ENCODE results near the gene MSI2. TPM values are rescaled to one million over a fixed set of nuclear protein-coding genes. Genes with fewer than 3 reads are reported as not detected.

Gene MSI2
- total and polyA plus RNA-seq, 2 experiments from 2014 or later = 18.9 to 41.8 TPM

DNA sequence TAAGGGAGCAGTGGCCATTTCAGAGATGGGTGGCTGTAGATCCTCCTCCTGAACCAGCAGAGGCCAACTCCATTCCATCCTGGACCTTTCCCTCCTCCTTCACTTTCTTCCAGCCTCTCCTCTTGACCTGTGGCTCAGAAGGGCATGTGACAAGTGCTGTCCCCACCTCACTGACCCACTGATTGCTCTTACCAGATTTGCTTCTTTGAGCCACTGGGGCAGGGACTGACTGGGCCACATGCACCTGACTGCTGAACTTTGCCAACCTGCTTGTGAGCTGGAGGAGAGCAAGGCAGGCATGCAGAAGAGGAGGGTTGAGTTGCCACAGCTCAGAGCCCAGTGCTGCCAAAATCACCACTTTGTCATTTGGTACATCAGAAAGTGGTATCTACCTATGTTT is 68.3 kb downstream of the MSI2 start:
- Mint-ChIP-seq H3K27ac (no peak overlapping the region), H3K36me3 (ENCODE audit: low read depth) (no peaks in the 10 kb centered on the region; the same call in 1 of the 3 replicates), H3K9me3 (no peaks in the 10 kb centered on the region), H3K27me3 (ENCODE audit: insufficient read depth, low read depth, poor library complexity) (peaks cover 7% of the 10 kb centered on the region), H3K4me3 (no peak overlapping the region), H3K4me1 (peaks cover 19% of the 10 kb centered on the region)
- H3K27me3 ChIP-seq (ENCODE audit: insufficient read depth) = no peaks in the 10 kb centered on the region
- H3K4me2 ChIP-seq = no peak overlapping the region
- H3K27ac ChIP-seq (ENCODE audit: low read depth) = no peak overlapping the region
- no peak overlapping the region for H3K4me3 ChIP-seq
- DNase-seq (ENCODE audit: low spot score) (no peak), ATAC-seq (no peak)
- H4K20me1 ChIP-seq (replicated peaks; ENCODE audit: insufficient read depth) = peaks cover 18% of the 10 kb centered on the region
- H2AFZ ChIP-seq = no peak overlapping the region
- peaks cover 6% of the 10 kb centered on the region; the same call in 1 of the 2 replicates for H3K79me2 ChIP-seq (replicated peaks; ENCODE audit: insufficient read depth)
- H3K36me3 ChIP-seq (ENCODE audit: insufficient read depth) = no peaks in the 10 kb centered on the region
- no peaks in the 10 kb centered on the region for H3F3A ChIP-seq (replicated peaks; ENCODE audit: low read depth)
- no peaks in the 10 kb centered on the region for H3K9me2 ChIP-seq (ENCODE audit: insufficient read depth)
- peaks cover 8% of the 10 kb centered on the region for H3K4me1 ChIP-seq (ENCODE audit: insufficient read depth)
- no peak for TF ChIP-seq JUNB (IDR thresholded peaks at IDR 0.05; ENCODE audit: unreplicated experiment)
- TF ChIP-seq, protein P1, sequence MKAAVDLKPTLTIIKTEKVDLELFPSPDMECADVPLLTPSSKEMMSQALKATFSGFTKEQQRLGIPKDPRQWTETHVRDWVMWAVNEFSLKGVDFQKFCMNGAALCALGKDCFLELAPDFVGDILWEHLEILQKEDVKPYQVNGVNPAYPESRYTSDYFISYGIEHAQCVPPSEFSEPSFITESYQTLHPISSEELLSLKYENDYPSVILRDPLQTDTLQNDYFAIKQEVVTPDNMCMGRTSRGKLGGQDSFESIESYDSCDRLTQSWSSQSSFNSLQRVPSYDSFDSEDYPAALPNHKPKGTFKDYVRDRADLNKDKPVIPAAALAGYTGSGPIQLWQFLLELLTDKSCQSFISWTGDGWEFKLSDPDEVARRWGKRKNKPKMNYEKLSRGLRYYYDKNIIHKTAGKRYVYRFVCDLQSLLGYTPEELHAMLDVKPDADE (IDR thresholded peaks at IDR 0.05) = no peak
- TF ChIP-seq POLR2AphosphoS5 (IDR thresholded peaks at IDR 0.05; ENCODE audit: low read depth) = no peak
- TF ChIP-seq, protein P2, sequence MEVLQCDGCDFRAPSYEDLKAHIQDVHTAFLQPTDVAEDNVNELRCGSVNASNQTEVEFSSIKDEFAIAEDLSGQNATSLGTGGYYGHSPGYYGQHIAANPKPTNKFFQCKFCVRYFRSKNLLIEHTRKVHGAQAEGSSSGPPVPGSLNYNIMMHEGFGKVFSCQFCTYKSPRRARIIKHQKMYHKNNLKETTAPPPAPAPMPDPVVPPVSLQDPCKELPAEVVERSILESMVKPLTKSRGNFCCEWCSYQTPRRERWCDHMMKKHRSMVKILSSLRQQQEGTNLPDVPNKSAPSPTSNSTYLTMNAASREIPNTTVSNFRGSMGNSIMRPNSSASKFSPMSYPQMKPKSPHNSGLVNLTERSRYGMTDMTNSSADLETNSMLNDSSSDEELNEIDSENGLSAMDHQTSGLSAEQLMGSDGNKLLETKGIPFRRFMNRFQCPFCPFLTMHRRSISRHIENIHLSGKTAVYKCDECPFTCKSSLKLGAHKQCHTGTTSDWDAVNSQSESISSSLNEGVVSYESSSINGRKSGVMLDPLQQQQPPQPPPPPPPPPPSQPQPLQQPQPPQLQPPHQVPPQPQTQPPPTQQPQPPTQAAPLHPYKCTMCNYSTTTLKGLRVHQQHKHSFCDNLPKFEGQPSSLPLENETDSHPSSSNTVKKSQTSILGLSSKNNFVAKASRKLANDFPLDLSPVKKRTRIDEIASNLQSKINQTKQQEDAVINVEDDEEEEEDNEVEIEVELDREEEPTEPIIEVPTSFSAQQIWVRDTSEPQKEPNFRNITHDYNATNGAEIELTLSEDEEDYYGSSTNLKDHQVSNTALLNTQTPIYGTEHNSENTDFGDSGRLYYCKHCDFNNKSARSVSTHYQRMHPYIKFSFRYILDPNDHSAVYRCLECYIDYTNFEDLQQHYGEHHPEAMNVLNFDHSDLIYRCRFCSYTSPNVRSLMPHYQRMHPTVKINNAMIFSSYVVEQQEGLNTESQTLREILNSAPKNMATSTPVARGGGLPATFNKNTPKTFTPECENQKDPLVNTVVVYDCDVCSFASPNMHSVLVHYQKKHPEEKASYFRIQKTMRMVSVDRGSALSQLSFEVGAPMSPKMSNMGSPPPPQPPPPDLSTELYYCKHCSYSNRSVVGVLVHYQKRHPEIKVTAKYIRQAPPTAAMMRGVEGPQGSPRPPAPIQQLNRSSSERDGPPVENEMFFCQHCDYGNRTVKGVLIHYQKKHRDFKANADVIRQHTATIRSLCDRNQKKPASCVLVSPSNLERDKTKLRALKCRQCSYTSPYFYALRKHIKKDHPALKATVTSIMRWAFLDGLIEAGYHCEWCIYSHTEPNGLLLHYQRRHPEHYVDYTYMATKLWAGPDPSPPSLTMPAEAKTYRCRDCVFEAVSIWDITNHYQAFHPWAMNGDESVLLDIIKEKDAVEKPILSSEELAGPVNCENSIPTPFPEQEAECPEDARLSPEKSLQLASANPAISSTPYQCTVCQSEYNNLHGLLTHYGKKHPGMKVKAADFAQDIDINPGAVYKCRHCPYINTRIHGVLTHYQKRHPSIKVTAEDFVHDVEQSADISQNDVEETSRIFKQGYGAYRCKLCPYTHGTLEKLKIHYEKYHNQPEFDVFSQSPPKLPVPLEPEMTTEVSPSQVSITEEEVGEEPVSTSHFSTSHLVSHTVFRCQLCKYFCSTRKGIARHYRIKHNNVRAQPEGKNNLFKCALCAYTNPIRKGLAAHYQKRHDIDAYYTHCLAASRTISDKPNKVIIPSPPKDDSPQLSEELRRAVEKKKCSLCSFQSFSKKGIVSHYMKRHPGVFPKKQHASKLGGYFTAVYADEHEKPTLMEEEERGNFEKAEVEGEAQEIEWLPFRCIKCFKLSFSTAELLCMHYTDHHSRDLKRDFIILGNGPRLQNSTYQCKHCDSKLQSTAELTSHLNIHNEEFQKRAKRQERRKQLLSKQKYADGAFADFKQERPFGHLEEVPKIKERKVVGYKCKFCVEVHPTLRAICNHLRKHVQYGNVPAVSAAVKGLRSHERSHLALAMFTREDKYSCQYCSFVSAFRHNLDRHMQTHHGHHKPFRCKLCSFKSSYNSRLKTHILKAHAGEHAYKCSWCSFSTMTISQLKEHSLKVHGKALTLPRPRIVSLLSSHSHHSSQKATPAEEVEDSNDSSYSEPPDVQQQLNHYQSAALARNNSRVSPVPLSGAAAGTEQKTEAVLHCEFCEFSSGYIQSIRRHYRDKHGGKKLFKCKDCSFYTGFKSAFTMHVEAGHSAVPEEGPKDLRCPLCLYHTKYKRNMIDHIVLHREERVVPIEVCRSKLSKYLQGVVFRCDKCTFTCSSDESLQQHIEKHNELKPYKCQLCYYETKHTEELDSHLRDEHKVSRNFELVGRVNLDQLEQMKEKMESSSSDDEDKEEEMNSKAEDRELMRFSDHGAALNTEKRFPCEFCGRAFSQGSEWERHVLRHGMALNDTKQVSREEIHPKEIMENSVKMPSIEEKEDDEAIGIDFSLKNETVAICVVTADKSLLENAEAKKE (CRISPR knock-in tag; IDR thresholded peaks at IDR 0.05) = no peak
- no peak for TF ChIP-seq STAT1 (IDR thresholded peaks at IDR 0.05; ENCODE audit: unreplicated experiment)
- TF ChIP-seq, protein P3, sequence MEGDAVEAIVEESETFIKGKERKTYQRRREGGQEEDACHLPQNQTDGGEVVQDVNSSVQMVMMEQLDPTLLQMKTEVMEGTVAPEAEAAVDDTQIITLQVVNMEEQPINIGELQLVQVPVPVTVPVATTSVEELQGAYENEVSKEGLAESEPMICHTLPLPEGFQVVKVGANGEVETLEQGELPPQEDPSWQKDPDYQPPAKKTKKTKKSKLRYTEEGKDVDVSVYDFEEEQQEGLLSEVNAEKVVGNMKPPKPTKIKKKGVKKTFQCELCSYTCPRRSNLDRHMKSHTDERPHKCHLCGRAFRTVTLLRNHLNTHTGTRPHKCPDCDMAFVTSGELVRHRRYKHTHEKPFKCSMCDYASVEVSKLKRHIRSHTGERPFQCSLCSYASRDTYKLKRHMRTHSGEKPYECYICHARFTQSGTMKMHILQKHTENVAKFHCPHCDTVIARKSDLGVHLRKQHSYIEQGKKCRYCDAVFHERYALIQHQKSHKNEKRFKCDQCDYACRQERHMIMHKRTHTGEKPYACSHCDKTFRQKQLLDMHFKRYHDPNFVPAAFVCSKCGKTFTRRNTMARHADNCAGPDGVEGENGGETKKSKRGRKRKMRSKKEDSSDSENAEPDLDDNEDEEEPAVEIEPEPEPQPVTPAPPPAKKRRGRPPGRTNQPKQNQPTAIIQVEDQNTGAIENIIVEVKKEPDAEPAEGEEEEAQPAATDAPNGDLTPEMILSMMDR (conservative IDR thresholded peaks at IDR 0.05; ENCODE audit: low read depth in 2 of 2) = no peak
- TF ChIP-seq ZNF331 (CRISPR knock-in tag; IDR thresholded peaks at IDR 0.05; ENCODE audit: low read depth) = no peak
- no peak for TF ChIP-seq EZH2 (IDR thresholded peaks at IDR 0.05; ENCODE audit: low read depth, unreplicated experiment)

Measured in GM23338 (cell line).